Measurements from ENCODE around the gene ATG4B.

DNA sequence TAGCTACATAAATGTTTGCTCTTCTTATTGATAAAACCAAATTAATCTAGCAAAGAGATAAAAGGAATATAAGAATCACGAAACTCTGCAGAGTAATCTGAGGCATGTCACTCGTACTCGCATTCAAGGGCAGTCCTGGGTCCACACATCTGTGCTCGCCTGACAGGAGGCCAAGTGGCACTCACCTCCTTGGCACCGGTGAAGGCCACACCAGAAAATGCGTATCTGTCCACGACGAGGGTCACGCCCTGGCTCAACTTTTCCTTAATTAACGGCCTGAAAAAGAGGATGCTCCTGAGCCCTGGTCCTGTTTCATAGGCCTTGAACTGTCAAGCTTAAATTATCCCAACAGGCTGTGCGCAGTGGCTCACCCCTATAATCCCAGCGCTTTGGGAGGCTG lies 42.6 kb downstream of the ATG4B start:
- no peak for TF ChIP-seq POLR2A (IDR thresholded peaks at IDR 0.05)
- TF ChIP-seq, protein P1, sequence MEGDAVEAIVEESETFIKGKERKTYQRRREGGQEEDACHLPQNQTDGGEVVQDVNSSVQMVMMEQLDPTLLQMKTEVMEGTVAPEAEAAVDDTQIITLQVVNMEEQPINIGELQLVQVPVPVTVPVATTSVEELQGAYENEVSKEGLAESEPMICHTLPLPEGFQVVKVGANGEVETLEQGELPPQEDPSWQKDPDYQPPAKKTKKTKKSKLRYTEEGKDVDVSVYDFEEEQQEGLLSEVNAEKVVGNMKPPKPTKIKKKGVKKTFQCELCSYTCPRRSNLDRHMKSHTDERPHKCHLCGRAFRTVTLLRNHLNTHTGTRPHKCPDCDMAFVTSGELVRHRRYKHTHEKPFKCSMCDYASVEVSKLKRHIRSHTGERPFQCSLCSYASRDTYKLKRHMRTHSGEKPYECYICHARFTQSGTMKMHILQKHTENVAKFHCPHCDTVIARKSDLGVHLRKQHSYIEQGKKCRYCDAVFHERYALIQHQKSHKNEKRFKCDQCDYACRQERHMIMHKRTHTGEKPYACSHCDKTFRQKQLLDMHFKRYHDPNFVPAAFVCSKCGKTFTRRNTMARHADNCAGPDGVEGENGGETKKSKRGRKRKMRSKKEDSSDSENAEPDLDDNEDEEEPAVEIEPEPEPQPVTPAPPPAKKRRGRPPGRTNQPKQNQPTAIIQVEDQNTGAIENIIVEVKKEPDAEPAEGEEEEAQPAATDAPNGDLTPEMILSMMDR (IDR thresholded peaks at IDR 0.05): no peak

All from thyroid gland (tissue), 4 donors.